ENCODE measurements around the gene SDK1.

DNA sequence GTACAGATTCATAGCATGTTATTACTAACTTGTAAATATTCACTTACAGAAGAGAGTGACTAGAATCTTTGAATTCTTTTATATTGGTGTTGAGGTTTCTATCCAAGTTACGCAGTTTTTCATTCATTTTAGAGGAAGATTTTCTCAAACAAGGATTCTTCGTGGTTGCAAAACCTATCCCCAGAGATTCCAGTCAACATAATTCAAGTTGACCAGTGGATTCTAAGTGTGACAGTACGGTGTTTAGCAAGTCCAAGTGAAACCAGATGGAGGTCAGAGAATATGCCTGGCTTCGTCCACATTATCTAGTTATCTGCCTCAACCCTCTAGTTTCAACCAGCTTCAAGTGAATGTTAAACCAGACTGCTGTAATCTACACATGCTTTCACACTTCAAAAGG lies 131.9 kb downstream of the SDK1 start:
- TF ChIP-seq, protein P1, sequence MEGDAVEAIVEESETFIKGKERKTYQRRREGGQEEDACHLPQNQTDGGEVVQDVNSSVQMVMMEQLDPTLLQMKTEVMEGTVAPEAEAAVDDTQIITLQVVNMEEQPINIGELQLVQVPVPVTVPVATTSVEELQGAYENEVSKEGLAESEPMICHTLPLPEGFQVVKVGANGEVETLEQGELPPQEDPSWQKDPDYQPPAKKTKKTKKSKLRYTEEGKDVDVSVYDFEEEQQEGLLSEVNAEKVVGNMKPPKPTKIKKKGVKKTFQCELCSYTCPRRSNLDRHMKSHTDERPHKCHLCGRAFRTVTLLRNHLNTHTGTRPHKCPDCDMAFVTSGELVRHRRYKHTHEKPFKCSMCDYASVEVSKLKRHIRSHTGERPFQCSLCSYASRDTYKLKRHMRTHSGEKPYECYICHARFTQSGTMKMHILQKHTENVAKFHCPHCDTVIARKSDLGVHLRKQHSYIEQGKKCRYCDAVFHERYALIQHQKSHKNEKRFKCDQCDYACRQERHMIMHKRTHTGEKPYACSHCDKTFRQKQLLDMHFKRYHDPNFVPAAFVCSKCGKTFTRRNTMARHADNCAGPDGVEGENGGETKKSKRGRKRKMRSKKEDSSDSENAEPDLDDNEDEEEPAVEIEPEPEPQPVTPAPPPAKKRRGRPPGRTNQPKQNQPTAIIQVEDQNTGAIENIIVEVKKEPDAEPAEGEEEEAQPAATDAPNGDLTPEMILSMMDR (tag by site-specific recombination; IDR thresholded peaks at IDR 0.05) = no peak
- TF ChIP-seq ZBTB8A (tag by site-specific recombination; IDR thresholded peaks at IDR 0.05) = no peak
- TF ChIP-seq ZNF776 (tag by site-specific recombination; IDR thresholded peaks at IDR 0.05; ENCODE audit: borderline replicate concordance) = no peak
- no peak for TF ChIP-seq HOXC10 (CRISPR knock-in tag; IDR thresholded peaks at IDR 0.05)
- TF ChIP-seq, protein P2, sequence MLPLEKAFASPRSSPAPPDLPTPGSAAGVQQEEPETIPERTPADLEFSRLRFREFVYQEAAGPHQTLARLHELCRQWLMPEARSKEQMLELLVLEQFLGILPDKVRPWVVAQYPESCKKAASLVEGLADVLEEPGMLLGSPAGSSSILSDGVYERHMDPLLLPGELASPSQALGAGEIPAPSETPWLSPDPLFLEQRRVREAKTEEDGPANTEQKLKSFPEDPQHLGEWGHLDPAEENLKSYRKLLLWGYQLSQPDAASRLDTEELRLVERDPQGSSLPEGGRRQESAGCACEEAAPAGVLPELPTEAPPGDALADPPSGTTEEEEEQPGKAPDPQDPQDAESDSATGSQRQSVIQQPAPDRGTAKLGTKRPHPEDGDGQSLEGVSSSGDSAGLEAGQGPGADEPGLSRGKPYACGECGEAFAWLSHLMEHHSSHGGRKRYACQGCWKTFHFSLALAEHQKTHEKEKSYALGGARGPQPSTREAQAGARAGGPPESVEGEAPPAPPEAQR (tag by site-specific recombination; IDR thresholded peaks at IDR 0.05) = no peak
- no peak for TF ChIP-seq ZNF133 (tag by site-specific recombination; IDR thresholded peaks at IDR 0.05)
- TF ChIP-seq ZSCAN30 (tag by site-specific recombination; IDR thresholded peaks at IDR 0.05) = no peak
- TF ChIP-seq EGR2 (tag by site-specific recombination; IDR thresholded peaks at IDR 0.05; ENCODE audit: low read depth) = no peak
- TF ChIP-seq, protein P3, sequence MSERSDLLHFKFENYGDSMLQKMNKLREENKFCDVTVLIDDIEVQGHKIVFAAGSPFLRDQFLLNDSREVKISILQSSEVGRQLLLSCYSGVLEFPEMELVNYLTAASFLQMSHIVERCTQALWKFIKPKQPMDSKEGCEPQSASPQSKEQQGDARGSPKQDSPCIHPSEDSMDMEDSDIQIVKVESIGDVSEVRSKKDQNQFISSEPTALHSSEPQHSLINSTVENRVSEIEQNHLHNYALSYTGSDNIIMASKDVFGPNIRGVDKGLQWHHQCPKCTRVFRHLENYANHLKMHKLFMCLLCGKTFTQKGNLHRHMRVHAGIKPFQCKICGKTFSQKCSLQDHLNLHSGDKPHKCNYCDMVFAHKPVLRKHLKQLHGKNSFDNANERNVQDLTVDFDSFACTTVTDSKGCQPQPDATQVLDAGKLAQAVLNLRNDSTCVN (tag by site-specific recombination; optimal IDR thresholded peaks at IDR 0.05) = no peak

All from HEK293 (cell line).